Dendritic cell treated with granulocyte-macrophage colony-stimulating factor and Interleukin-4, amounts not matched to agents 40 ng/mL and 50 ng/mL, for 4 days (primary cell): ENCODE data around the gene NISCH.

Experiments
- H3K27ac Mint-ChIP-seq: one replicate; pipeline ENCODE4 v1.8.0; 2022; ENCODE audit warnings: mild to moderate bottlenecking, mixed read lengths
- H3K27me3 Mint-ChIP-seq: one replicate; pipeline ENCODE4 v1.8.0; 2022; ENCODE audit warnings: mild to moderate bottlenecking, mixed read lengths
- H3K36me3 Mint-ChIP-seq: one replicate; pipeline ENCODE4 v1.8.0; 2022; ENCODE audit warnings: low read depth, mixed read lengths
- H3K4me1 Mint-ChIP-seq: one replicate; pipeline ENCODE4 v1.8.0; 2022; ENCODE audit warnings: low read depth, mixed read lengths
- H3K4me3 Mint-ChIP-seq: one replicate; pipeline ENCODE4 v1.8.0; 2022; ENCODE audit warnings: mild to moderate bottlenecking, moderate library complexity, mixed read lengths
- H3K9me3 Mint-ChIP-seq: one replicate; pipeline ENCODE4 v1.8.0; 2022; ENCODE audit warnings: mixed read lengths
- intact Hi-C: fragments of 100-400 bp; cut with micrococcal nuclease; formaldehyde crosslinking; loops from one replicate; pipeline ENCODE4 v1.15.0; 2022

The NISCH gene

DNA sequence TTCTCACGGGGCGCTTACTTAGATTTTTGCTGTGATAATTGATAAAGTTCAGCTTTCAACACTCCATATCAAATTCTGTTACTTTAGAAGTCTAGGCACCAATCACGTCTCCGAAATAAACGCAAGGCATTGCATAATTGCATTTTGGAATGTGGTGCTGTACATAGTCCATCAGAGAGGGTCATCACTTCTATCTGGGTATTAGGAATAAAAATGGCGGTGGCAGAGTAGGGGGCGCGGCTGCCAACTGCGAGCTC lies 80.6 kb downstream of the NISCH start:
- Mint-ChIP-seq H3K36me3 (peaks cover 43% of the 10 kb centered on the region), H3K9me3 (no peaks in the 10 kb centered on the region), H3K27me3 (peaks cover 2% of the 10 kb centered on the region), H3K4me3 (peak overlapping the region; percentile 80), H3K4me1 (peaks cover 67% of the 10 kb centered on the region), H3K27ac (peak overlapping the region; percentile 91)
- intact Hi-C loops, result loop anchor here (1.0 to 5.0 kb wide), 3 partner anchors 38 to 79 kb away; partner anchors contain the start of gene NISCH

DNA sequence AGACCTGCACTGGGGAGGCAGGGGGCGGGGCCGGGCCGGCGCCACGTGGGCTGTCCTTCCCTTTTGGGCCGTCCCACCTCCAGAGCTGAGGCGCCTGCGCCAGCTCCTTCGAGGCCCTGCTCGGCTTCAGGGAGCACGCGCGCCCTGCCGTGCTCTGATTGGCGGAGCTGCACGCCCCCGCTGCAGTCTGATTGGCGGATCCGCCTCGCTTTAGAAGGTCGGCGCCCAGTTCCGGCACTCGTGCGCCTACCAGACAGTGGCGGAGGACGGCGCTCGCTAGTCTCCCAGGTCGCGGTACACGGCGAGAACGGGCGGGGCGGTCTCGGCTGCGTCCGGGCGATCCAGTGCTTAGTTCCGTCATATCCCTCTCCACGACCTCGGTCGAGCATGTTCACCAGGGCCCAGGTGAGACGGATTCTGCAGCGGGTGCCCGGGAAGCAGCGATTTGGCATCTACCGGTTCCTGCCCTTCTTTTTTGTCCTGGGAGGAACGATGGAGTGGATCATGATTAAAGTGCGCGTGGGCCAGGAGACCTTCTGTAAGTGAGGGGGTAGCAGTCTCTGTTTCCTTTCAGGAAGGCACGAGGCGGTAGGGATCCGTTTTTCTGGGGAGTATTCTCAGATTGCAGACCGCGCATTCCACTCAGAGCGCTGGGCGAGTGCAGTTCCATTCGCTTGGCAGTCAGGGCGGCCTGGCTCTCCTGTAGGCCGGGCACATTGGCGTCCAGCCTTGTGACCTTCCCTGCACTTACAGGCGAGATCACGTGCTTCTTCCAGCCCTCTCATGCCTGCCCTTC lies 81.2 kb downstream of the NISCH start, which contains the start of gene UQCC5:
Gene UQCC5 (plus strand): TSS at position 237 of the 796 bp plus-strand sequence. CDS start 151 bp downstream, at position 388.
- peak within 1 kb of the TSS; percentile 80 for H3K4me3 Mint-ChIP-seq
- peaks cover 48% of the 10 kb centered on the region for H3K36me3 Mint-ChIP-seq
- intact Hi-C loops, result loop anchor here (1.0 to 5.0 kb wide), 3 partner anchors 38 to 79 kb away; partner anchors contain the start of gene NISCH
- H3K9me3 Mint-ChIP-seq, result no peaks in the 10 kb centered on the region
- peaks cover 2% of the 10 kb centered on the region for H3K27me3 Mint-ChIP-seq
- peaks cover 67% of the 10 kb centered on the region for H3K4me1 Mint-ChIP-seq
- H3K27ac Mint-ChIP-seq, result peak within 1 kb of the TSS; percentile 91

DNA sequence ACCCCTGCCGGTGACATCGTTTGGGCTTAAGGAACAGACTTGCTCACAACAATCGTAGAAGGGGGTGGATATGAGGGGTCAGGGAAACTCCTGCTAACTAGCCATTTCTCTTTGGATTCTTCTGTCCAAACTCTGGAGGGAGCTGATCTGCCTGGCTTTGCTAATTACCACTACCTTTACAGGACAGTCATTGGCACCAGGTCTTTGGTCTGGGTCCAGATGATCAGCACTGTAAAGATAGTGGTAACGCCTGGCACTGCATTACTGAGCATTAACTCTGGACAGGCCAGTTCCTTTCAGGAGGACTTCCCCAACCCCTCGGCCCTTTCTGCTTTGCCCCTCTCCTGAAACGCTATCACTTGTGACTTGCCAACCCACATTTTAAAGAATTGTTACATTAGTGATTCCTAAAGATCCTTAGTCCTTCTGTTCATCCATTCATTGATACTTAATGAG lies 81.8 kb downstream of the NISCH start:
- intact Hi-C loops, result loop anchor here (5.0 kb wide), 1 partner anchor 80 kb away; the partner anchor contains the start of gene NISCH

DNA sequence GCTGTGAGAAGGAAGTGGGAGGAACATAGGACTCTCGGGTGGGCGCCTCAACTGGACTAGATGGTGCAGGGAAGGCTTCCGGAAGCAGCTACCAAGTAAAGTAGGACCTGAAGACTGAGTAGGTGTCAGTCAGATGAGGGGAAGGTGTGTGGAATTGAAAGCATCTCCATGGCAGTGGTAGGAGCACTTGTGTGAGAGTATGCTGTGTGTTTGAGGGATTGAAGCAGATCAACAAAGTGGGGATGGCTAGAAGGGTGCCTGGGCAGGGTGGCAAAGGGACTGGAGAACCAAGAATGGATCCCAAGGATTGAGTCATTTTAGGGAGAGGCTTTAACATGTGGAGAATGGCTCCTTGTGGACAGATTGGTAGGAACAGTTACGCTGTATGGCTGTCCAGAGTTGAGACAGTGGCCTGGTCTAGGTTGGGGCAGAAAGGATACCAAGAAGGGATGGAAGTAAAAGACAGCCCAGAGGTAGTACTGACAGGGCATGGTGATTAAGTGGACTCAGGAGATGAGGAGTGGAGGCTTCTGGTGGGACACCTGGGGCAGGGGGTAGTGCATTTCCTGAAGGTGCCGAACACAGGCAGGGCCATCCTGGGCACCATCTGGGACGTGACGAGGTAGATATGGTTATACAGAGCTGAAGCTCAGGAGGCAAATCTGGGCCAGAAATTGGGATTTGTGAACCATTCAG lies 82.5 kb downstream of the NISCH start:
- Mint-ChIP-seq H3K27me3 (peaks cover 2% of the 10 kb centered on the region), H3K9me3 (no peaks in the 10 kb centered on the region), H3K4me3 (peak overlapping the region; percentile 80), H3K27ac (peak overlapping the region; percentile 91), H3K36me3 (peaks cover 61% of the 10 kb centered on the region), H3K4me1 (peaks cover 55% of the 10 kb centered on the region)
- intact Hi-C loops, result loop anchor here (5.0 kb wide), 1 partner anchor 81 kb away; the partner anchor contains the start of gene NISCH

More for the DNA sequence above, 81.8 kb downstream of the NISCH start:
- peaks cover 2% of the 10 kb centered on the region for H3K27me3 Mint-ChIP-seq
- peak overlapping the region; percentile 80 for H3K4me3 Mint-ChIP-seq
- peak overlapping the region; percentile 91 for H3K27ac Mint-ChIP-seq
- H3K36me3 Mint-ChIP-seq, result peaks cover 54% of the 10 kb centered on the region
- H3K9me3 Mint-ChIP-seq, result no peaks in the 10 kb centered on the region
- H3K4me1 Mint-ChIP-seq, result peaks cover 62% of the 10 kb centered on the region

DNA sequence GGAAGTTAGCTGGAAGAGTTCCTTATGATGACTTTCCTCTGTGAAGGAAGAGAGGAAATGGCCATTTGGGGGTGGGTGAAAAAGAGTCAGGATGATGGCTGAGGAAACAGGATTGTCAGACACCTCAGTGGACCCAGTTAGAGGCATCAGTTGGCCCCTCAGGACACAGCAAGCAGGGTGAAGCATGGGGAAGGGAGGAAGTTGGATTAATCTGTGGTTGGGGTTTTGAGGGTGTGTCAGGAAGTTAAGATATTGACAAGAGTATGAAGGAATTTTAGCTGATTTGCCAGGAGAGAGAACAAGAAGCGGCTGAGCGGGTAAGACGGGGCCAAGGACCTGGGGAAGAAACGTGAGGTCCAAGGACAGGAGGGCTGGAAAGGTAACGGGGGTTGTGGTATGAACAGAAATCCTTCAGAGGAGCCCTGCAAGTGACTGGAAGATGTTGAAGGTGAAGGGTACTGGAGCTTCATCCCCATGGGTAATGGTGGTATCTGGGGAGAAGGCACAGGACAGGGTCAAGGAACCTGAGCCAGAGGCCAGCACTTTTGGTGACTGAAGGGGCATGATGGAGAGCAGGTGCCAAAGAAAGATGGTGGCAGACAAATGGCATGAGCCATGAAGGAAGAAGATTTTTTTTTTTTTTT lies 83.7 kb downstream of the NISCH start:
- Mint-ChIP-seq H3K4me3 (peak overlapping the region; percentile 80), H3K4me1 (peaks cover 54% of the 10 kb centered on the region), H3K27ac (peak overlapping the region; percentile 19), H3K9me3 (no peaks in the 10 kb centered on the region), H3K27me3 (peaks cover 2% of the 10 kb centered on the region), H3K36me3 (peaks cover 74% of the 10 kb centered on the region)
- intact Hi-C loops, result loop anchor here (5.0 kb wide), 1 partner anchor 82 kb away; the partner anchor contains the start of gene NISCH

DNA sequence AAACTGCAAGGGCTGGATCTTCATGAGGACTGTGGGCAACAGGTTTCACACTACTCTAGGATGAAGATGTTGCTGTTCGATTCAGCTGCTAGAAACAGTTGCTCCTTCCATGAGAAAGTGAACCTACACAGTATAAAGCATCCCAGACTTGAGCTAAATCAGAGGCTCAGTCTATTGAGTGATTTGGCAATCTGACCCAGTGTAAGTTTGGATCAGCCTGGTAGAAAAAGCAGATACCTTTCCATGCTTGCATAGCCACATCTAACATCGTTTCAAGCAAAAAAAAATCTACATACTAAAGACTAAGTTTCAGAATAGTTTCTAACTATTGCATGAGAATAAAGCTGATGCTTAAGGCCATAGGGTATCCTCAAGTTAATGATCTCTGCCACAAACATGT lies 85.6 kb downstream of the NISCH start:
- Mint-ChIP-seq H3K4me1 (peaks cover 43% of the 10 kb centered on the region), H3K27ac (no peak overlapping the region), H3K4me3 (no peak overlapping the region), H3K9me3 (no peaks in the 10 kb centered on the region), H3K36me3 (peaks cover 93% of the 10 kb centered on the region), H3K27me3 (no peaks in the 10 kb centered on the region)
- intact Hi-C loops, result no loop called here
